ENCODE data around the gene HDAC4. TPM values are rescaled to one million over a fixed set of nuclear protein-coding genes. Genes with fewer than 3 reads are reported as not detected.

HDAC4 gene
- polyA plus RNA-seq, 1 experiment, result 4.4 TPM

- TF ChIP-seq CTCF (IDR thresholded peaks at IDR 0.05; ENCODE audit: insufficient read depth, low read depth, low read length), result peak; percentile 44
- Histone ChIP-seq H3K4me3 (ENCODE audit: low read depth, low read length) (no peak overlapping the region), H3K27me3 (ENCODE audit: control insufficient read depth, insufficient read depth, low read length) (no peaks in the 10 kb centered on the region), H3K36me3 (ENCODE audit: control insufficient read depth, insufficient read depth, low read length) (peaks cover 2% of the 10 kb centered on the region; the same call in 1 of the 2 replicates)
- ChIA-PET POLR2A (no interaction called here), CTCF (interaction anchor here (0.6 kb wide), 1 partner anchor 17 kb away, joined by 4 read pairs; no protein-coding TSS in a partner anchor)
- no peak for DNase-seq (ENCODE audit: low read depth)
Measured at GRCh38 chr2:239361311-239361642, 39.5 kb downstream of the HDAC4 start.

- CTCF ChIA-PET, result interaction anchor here (0.6 kb wide), 1 partner anchor 217 kb away, joined by 3 read pairs; no protein-coding TSS in a partner anchor
- POLR2A ChIA-PET, result no interaction called here
- Histone ChIP-seq H3K36me3 (ENCODE audit: control insufficient read depth, insufficient read depth, low read length) (0 out of 2 replicates have a peak, but pooled peaks cover under 1% of the 10 kb centered on the region), H3K27me3 (ENCODE audit: control insufficient read depth, insufficient read depth, low read length) (no peaks in the 10 kb centered on the region), H3K4me3 (ENCODE audit: low read depth, low read length) (no peak overlapping the region)
- no peak for TF ChIP-seq CTCF (IDR thresholded peaks at IDR 0.05; ENCODE audit: insufficient read depth, low read depth, low read length)
- DNase-seq (ENCODE audit: low read depth), result no peak
Measured at GRCh38 chr2:239360421-239361310, 40.2 kb downstream of the HDAC4 start.

- Histone ChIP-seq H3K36me3 (ENCODE audit: control insufficient read depth, insufficient read depth, low read length) (no peaks in the 10 kb centered on the region), H3K27me3 (ENCODE audit: control insufficient read depth, insufficient read depth, low read length) (no peaks in the 10 kb centered on the region), H3K4me3 (ENCODE audit: low read depth, low read length) (no peak overlapping the region)
- TF ChIP-seq CTCF (IDR thresholded peaks at IDR 0.05; ENCODE audit: insufficient read depth, low read depth, low read length), result no peak
- DNase-seq (ENCODE audit: low read depth), result no peak
- POLR2A ChIA-PET, result no interaction called here
- CTCF ChIA-PET, result interaction anchor here (0.6 kb wide), 1 partner anchor 216 kb away, joined by 3 read pairs; no protein-coding TSS in a partner anchor
Measured at GRCh38 chr2:239360008-239360407, 40.8 kb downstream of the HDAC4 start.

GRCh38 chr2:239359196-239359912, 41.5 kb downstream of the HDAC4 start:
- Histone ChIP-seq H3K27me3 (ENCODE audit: control insufficient read depth, insufficient read depth, low read length) (no peaks in the 10 kb centered on the region), H3K36me3 (ENCODE audit: control insufficient read depth, insufficient read depth, low read length) (no peaks in the 10 kb centered on the region), H3K4me3 (ENCODE audit: low read depth, low read length) (no peak overlapping the region)
- no peak for DNase-seq (ENCODE audit: low read depth)
- CTCF ChIA-PET, result interaction anchor here (0.9 to 1.2 kb wide), 3 partner anchors 10 to 216 kb away, joined by 3 to 6 read pairs (median 4); no protein-coding TSS in a partner anchor
- POLR2A ChIA-PET, result interaction anchor here (0.6 to 0.7 kb wide), 2 partner anchors 10 to 82 kb away, joined by 4 read pairs; no protein-coding TSS in a partner anchor
- no peak for TF ChIP-seq CTCF (IDR thresholded peaks at IDR 0.05; ENCODE audit: insufficient read depth, low read depth, low read length)
